Small intestine (tissue), 7 donors: ENCODE data around the gene SLC39A9. TPM values are rescaled to one million over a fixed set of nuclear protein-coding genes. Genes with fewer than 3 reads are reported as not detected.
"Not testable (repeated sequence)": the region's sequence is repeated elsewhere in the genome, so short reads cannot be mapped to it uniquely, and the experiment has no call there.

Experiments
- DNase-seq, 2 donors: peaks; one replicate each; pipeline versions ENCODE4 v3.0.0 to v3.0.0-alpha.2; 2013
- FAIRE-seq: peaks from 2 replicates; lab custom pipeline; 2012; peaks lifted over from hg19 to GRCh38; lab: Jason Lieb, UNC
- H3K27ac ChIP-seq, 3 donors: one replicate each; pipeline ENCODE4 v1.5.1; 2013; ENCODE audit warnings: low read length in 2 of 3, mild to moderate bottlenecking in 2 of 3, control low read depth in 1 of 3, inconsistent platforms in 1 of 3, low read depth in 1 of 3, moderate library complexity in 1 of 3
- H3K27me3 ChIP-seq, 3 donors: one replicate each; pipeline ENCODE4 v1.6.1; 2013; ENCODE audit warnings: low read length in 3 of 3, inconsistent platforms in 1 of 3; ENCODE audit not compliant: control insufficient read depth in 3 of 3, insufficient read depth in 3 of 3
- H3K36me3 ChIP-seq, 3 donors: one replicate each; pipeline ENCODE4 v1.6.1; 2013; ENCODE audit warnings: low read length in 3 of 3, inconsistent platforms in 1 of 3, low read depth in 1 of 3, mild to moderate bottlenecking in 1 of 3, moderate library complexity in 1 of 3; ENCODE audit not compliant: control insufficient read depth in 3 of 3, insufficient read depth in 2 of 3
- H3K4me1 ChIP-seq, 3 donors: one replicate each; pipeline ENCODE4 v1.6.1; 2013; ENCODE audit warnings: low read length in 2 of 3, inconsistent platforms in 1 of 3, low read depth in 1 of 3, mild to moderate bottlenecking in 1 of 3, moderate library complexity in 1 of 3; ENCODE audit not compliant: control insufficient read depth in 3 of 3, insufficient read depth in 2 of 3
- H3K4me3 ChIP-seq, 3 donors: one replicate each; pipeline ENCODE4 v1.5.1; 2013; ENCODE audit warnings: low read length in 3 of 3, control low read depth in 1 of 3, inconsistent platforms in 1 of 3, low read depth in 1 of 3, mild to moderate bottlenecking in 1 of 3, moderate library complexity in 1 of 3
- H3K9me3 ChIP-seq, 2 donors: one replicate each; pipeline ENCODE4 v1.6.1; 2013; ENCODE audit warnings: low read depth in 1 of 2, low read length in 1 of 2; ENCODE audit not compliant: control insufficient read depth in 2 of 2, insufficient read depth in 1 of 2
- WGBS, 3 donors: extraction: QIAGEN DNeasy Blood & Tissue Kit; methylation state at CpG; one replicate each; pipeline ENCODE4 v1.1.7; 2013; 5-methylcytosine and 5-hydroxymethylcytosine counted together
- polyA plus RNA-seq, 4 donors: library from polyadenylated mRNA; stranded (reverse) in 3 of 4; unstranded in 1 of 4; fragments of 200-250 nt in 3 of 4; fragments of 120-200 nt in 1 of 4; gene quantifications; one replicate each; pipeline versions ENCODE4 v1.2.1 to v1.2.3, GENCODE V29; 2013
- donor health status: healthy with polysubstance abuse.
- donor health status: control.
- donor health status: control.
- donor health status: Bipolar disorder and iron deficiency.
- donor health status: healthy.

Gene SLC39A9
- polyA plus RNA-seq, 4 donors, result 25.1 to 73.4 (median 31.6) TPM

DNA sequence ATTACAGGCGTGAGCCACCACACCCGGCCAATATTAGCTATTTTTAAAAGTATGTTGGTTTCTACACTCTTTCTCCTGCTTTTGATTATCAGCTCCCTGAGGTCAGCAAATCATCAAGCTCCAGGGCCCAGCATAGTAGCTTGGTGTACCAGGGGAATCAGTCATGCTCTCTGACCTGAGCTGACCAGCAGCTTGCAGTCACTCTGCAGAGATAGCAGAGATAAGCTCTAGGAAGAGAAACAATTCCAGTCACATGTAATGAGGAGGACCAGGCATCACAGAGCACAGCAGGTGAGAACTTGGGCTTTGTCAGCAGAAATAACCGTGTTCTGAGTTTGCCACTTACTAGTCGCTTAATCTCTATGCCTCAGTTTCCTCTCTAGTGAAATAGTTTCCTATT, 94.5 kb downstream of the SLC39A9 start:
- WGBS, 3 donors, result 75 to 83% (median 78%) methylated on average over 4 of the region's 4 CpGs
- Histone ChIP-seq H3K27ac (no peak overlapping the region), H3K4me3 (no peak overlapping the region), H3K9me3 (no peaks in the 10 kb centered on the region), H3K27me3 (peaks cover 0 to 18% (median 4%) of the 10 kb centered on the region in 3 donors), H3K36me3 (no peaks in the 10 kb centered on the region), H3K4me1 (no peaks in the 10 kb centered on the region)
- DNase-seq, result no peak
- no peak for FAIRE-seq

DNA sequence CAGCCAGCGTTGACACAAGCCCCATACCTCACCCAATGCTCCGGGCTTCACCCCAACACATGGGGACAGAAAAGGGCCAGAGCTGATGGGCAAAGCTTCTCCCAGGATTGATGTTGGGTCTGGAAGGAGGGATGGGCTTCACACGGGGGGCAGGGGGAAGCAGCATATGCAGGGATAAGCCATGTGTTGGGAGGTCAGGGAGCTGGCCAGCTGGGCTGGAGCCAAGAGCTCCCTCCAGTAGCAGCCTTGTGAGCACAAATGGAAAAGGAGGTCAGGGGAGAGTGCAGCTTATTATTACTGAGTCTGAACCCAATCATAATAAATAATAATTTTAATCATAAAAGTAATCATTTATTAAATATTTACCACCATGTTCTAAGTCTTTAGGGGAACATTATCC, 95.3 kb downstream of the SLC39A9 start:
- no peak overlapping the region for H3K27ac ChIP-seq
- no peaks in the 10 kb centered on the region for H3K4me1 ChIP-seq
- DNase-seq, result no peak
- no peak for FAIRE-seq
- no peaks in the 10 kb centered on the region for H3K36me3 ChIP-seq
- no peaks in the 10 kb centered on the region for H3K9me3 ChIP-seq
- no peak overlapping the region for H3K4me3 ChIP-seq
- peaks cover 0 to 11% (median 4%) of the 10 kb centered on the region in 3 donors for H3K27me3 ChIP-seq
- WGBS, 3 donors, result 47 to 54% (median 51%) methylated on average over 3 of the region's 3 CpGs

DNA sequence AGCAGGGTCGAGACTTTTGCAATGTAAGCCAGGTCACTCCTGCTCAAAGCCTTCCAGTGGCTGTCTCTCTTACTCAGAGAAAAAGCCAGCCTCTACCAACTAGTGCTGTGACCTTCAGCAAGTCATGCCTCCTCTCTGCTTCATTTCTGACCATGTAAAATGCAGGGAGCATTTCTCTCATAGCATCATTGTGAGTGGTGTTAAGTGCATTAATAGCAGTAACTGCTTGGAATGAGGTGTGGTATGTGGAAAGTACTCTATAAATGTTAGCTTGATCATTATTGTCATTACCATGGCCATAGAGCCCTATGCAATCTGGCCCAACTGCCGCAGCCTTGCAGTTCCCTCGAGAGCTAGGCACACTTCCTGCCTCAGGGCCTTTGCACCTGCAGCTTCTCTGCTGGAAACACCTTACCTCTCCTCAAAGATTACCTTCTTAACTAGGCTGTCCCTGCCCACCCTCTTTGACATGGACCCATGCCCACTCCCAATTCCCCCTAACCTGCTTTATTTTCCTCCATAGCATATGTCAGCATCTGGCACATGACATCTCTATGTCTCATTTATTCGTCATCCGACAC, 96.9 kb downstream of the SLC39A9 start:
- H3K27me3 ChIP-seq, result peaks cover 0 to 11% (median 4%) of the 10 kb centered on the region in 3 donors
- no peaks in the 10 kb centered on the region for H3K36me3 ChIP-seq
- no peak for FAIRE-seq
- no peaks in the 10 kb centered on the region for H3K9me3 ChIP-seq
- H3K4me3 ChIP-seq, result no peak overlapping the region
- no peak overlapping the region for H3K27ac ChIP-seq
- WGBS, 3 donors, result 88 to 96% (median 92%) methylated on average over 5 of the region's 5 CpGs
- H3K4me1 ChIP-seq, result no peaks in the 10 kb centered on the region
- DNase-seq, result no peak

DNA sequence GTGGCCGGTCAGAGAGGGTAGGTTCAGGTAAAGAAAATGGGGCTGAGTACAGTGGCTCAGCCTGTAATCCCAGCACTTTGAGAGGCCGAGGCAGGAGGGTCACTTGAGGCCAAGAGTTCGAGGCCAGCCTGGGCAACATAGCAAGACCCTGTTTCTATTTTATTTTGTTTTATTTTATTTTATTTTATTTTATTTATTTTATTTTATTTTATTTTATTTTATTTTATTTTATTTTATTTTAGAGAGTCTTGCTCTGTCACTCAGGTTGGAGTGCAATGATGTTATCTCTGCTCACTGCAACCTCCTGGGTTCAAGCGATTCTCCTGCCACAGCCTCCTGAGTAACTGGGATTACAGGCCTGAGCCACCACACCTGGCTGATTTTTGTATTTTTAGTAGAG, 99.4 kb downstream of the SLC39A9 start:
- H3K27ac ChIP-seq, H3K27me3 ChIP-seq, FAIRE-seq, H3K36me3 ChIP-seq, H3K4me3 ChIP-seq, H3K9me3 ChIP-seq, H3K4me1 ChIP-seq, DNase-seq: not testable (repeated sequence)
- 93 to 96% (median 96%) methylated on average over 4 of the region's 4 CpGs for WGBS, 3 donors

DNA sequence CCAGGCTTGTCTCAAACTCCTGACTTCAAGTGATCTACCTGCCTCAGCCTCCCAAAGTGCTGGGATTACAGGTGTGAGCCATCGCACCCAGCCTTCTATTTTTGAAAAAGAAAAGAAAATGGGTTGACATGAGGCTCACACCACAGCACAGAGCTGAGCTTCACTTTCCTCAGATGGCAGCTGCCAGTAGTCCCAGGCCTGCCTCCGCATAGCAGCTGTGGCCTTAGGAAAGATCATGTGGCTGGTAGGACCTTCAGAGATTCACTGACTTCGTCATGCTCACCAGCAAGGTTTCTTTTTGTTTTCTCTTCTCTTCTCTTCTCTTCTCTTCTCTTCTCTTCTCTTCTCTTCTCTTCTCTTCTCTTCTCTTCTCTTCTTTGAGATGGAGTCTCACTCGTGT, 99.8 kb downstream of the SLC39A9 start:
- DNase-seq, H3K9me3 ChIP-seq, H3K27me3 ChIP-seq, H3K36me3 ChIP-seq, FAIRE-seq, H3K4me1 ChIP-seq, H3K4me3 ChIP-seq, H3K27ac ChIP-seq: not testable (repeated sequence)
- WGBS, 3 donors, result 91 to 97% (median 94%) methylated on average over 4 of the region's 4 CpGs

DNA sequence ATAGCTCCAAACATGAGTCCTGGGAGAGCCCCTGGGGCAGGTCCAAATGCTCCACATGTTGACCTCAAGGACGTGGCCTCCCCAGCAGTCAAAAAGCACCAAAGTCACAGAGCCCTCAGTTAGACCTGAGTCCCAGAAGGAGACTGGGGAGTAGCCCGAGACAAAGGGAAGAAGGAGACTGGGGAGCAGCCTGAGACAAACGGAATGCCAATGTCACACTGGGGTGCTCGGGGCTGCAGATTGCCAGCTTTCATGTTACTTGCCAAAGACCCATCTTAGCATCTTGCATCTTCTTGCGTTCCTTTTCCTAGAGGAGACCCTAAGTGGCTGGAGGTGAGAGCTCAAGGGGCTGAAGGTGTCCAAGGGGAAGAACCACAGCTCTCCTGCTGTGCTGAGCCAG, 100.9 kb downstream of the SLC39A9 start:
- Histone ChIP-seq H3K27ac (no peak overlapping the region), H3K4me3 (no peak overlapping the region), H3K36me3 (no peaks in the 10 kb centered on the region), H3K27me3 (peaks cover 0 to 6% (median 4%) of the 10 kb centered on the region in 3 donors), H3K4me1 (no peaks in the 10 kb centered on the region), H3K9me3 (no peaks in the 10 kb centered on the region)
- FAIRE-seq (no peak), DNase-seq (no peak)
- 79 to 84% (median 81%) methylated on average over 5 of the region's 5 CpGs for WGBS, 3 donors

DNA sequence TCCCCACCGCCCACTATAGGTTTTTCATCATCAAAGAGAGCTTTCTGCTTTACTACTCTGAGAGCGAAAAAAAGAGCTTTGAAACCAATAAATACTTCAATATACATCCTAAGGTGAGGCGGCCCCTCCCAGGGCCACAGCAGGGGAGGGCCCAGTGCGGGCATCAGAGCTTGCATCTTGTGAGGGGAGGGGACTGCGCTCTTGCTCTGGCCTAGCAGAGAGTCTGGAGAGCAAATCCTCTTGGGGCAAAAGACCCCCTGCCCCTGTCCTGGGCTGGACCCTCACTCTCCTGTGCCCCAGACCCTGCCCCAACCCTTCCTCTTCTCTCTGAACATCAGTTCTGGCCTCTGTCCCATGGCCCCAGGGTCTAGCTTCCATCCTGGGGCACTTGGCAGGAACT, 101.6 kb downstream of the SLC39A9 start:
- WGBS, 3 donors, result 78 to 85% (median 79%) methylated on average over 5 of the region's 5 CpGs
- no peak for DNase-seq
- Histone ChIP-seq H3K27me3 (peaks cover 0 to 6% (median 4%) of the 10 kb centered on the region in 3 donors), H3K36me3 (no peaks in the 10 kb centered on the region), H3K27ac (no peak overlapping the region), H3K9me3 (no peaks in the 10 kb centered on the region), H3K4me3 (no peak overlapping the region), H3K4me1 (no peaks in the 10 kb centered on the region)
- FAIRE-seq, result no peak

DNA sequence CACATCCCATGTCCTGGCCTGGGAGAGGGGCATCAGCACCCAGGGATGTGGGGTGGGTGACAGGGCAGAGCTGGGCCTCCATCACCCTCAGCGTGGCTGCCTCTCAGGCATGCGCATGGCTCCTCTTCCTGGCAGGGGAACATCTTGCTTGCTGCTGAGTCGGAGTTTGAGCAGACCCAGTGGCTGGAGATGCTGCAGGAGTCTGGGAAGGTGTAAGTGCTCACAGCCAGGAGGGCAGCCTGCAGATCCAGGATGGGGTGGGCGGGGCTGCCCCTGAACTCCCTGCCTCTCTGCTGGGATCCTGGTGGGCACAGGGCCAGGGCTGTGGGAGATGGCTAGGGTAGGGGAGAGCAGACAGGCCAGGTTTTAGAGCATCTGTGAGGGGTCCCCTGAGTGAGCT, 102.2 kb downstream of the SLC39A9 start:
- WGBS, 3 donors, result 82 to 94% (median 85%) methylated on average over 4 of the region's 4 CpGs
- FAIRE-seq, result no peak
- no peak for DNase-seq

DNA sequence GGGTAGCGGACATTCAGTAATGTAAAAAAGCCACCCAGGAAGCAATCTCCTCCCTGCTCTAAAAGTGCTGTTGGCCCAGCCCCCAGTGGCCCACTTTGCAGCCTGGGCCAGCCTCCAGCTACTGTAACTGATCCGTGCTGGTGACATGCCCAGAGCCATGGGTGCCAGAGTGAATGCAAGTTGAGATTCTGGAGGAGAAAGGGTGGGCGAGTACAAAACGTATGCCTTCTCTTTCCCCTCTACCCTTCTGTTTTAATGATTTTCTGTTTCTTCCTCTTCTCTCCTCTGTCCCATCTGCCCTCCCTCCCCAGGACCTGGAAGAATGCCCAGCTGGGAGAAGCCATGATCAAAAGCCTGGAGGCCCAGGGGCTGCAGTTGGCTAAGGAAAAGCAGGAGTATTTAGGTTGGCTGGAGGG, 102.9 kb downstream of the SLC39A9 start:
- Histone ChIP-seq H3K27ac (no peak overlapping the region), H3K36me3 (no peaks in the 10 kb centered on the region), H3K4me3 (no peak overlapping the region), H3K27me3 (peaks cover 0 to 6% (median 0%) of the 10 kb centered on the region in 3 donors), H3K9me3 (no peaks in the 10 kb centered on the region), H3K4me1 (no peaks in the 10 kb centered on the region)
- FAIRE-seq (no peak), DNase-seq (no peak)
- 57 to 79% (median 70%) methylated on average over 4 of the region's 4 CpGs for WGBS, 3 donors

More for the DNA sequence above, 102.2 kb downstream of the SLC39A9 start:
- Histone ChIP-seq H3K27ac (no peak overlapping the region), H3K4me3 (no peak overlapping the region), H3K4me1 (no peaks in the 10 kb centered on the region), H3K9me3 (no peaks in the 10 kb centered on the region), H3K27me3 (peaks cover 0 to 6% (median under 1%) of the 10 kb centered on the region in 3 donors), H3K36me3 (no peaks in the 10 kb centered on the region)
